Fibroblast of lung (primary cell): ENCODE measurements around the gene MAPK4. TPM values are rescaled to one million over a fixed set of nuclear protein-coding genes. Genes with fewer than 3 reads are reported as not detected.

ENCODE experiments used
- DNase-seq, 2 donors: peaks; one replicate each; pipeline versions ENCODE4 v3.0.0 to v3.0.0-alpha.2; 2010; ENCODE audit warnings: low read depth in 2 of 2
- H2AFZ ChIP-seq: 2 replicates; pipeline ENCODE4 v1.5.1; 2012; ENCODE audit warnings: low read length, control low read depth, inconsistent platforms
- H3K27ac ChIP-seq: 2 replicates; pipeline ENCODE4 v1.5.1; 2011; ENCODE audit warnings: low read length, control low read depth; ENCODE audit not compliant: insufficient read depth
- H3K27me3 ChIP-seq: 2 replicates; pipeline ENCODE4 v1.5.1; 2011; ENCODE audit warnings: mild to moderate bottlenecking, low read length; ENCODE audit not compliant: control insufficient read depth, insufficient read depth
- H3K36me3 ChIP-seq: 2 replicates; pipeline ENCODE4 v1.5.1; 2011; ENCODE audit warnings: low read length; ENCODE audit not compliant: control insufficient read depth, insufficient read depth
- H3K4me1 ChIP-seq: 2 replicates; pipeline ENCODE4 v1.5.1; 2011; ENCODE audit warnings: low read length; ENCODE audit not compliant: control insufficient read depth, insufficient read depth; ENCODE audit errors: extremely low read depth
- H3K4me2 ChIP-seq: 2 replicates; pipeline ENCODE4 v1.5.1; 2011; ENCODE audit warnings: low read length, control low read depth; ENCODE audit not compliant: insufficient read depth; ENCODE audit errors: extremely low read depth
- H3K4me3 ChIP-seq, 4 experiments: fragments of 200-600 bp in 1 of 4; sonication (generic) in 1 of 4; replicated peaks in 1 of 4; 2 replicates each; pipeline ENCODE4 v1.5.1; 2011 to 2016; ENCODE audit warnings: low read length in 4 of 4, low read depth in 3 of 4, mild to moderate bottlenecking in 3 of 4, control low read depth in 2 of 4, inconsistent platforms in 1 of 4, mixed read lengths in 1 of 4; ENCODE audit not compliant: insufficient read depth in 1 of 4; ENCODE audit errors: control extremely low read depth in 1 of 4
- H3K79me2 ChIP-seq: 2 replicates; pipeline ENCODE4 v1.5.1; 2012; ENCODE audit warnings: mild to moderate bottlenecking, low read length, inconsistent platforms; ENCODE audit not compliant: control insufficient read depth, insufficient read depth
- H3K9ac ChIP-seq: 2 replicates; pipeline ENCODE4 v1.5.1; 2011; ENCODE audit warnings: mild to moderate bottlenecking, low read length, control low read depth; ENCODE audit not compliant: insufficient read depth
- H3K9me3 ChIP-seq: 2 replicates; pipeline ENCODE4 v1.5.1; 2012; ENCODE audit warnings: low read depth, low read length; ENCODE audit not compliant: control insufficient read depth, insufficient read depth
- H4K20me1 ChIP-seq: 2 replicates; pipeline ENCODE4 v1.5.1; 2011; ENCODE audit warnings: low read length; ENCODE audit not compliant: control insufficient read depth, insufficient read depth; ENCODE audit errors: extremely low read depth
- EZH2 ChIP-seq: IDR thresholded peaks from 2 replicates; pipeline ENCODE4 v1.5.1; 2012; ENCODE audit warnings: low read length, control low read depth, mild to moderate bottlenecking; ENCODE audit errors: missing control alignments
- polyA plus RNA-seq, 2 donors: library from polyadenylated mRNA; depleted of rRNA in 1 of 2; stranded (reverse) in 1 of 2; unstranded in 1 of 2; fragments of >200 nt; gene quantifications; 2 replicates each; pipeline ENCODE4 v1.2.1, GENCODE V29; 2011 to 2012; ENCODE audit warnings: missing spikeins in 1 of 2
- total RNA-seq: library from RNA; depleted of rRNA; stranded (reverse); fragments of >200 nt; gene quantifications from 2 replicates; pipeline ENCODE4 v1.2.1, GENCODE V29; 2014
- TF ChIP-seq, protein P1 (sequence below), 2 donors: IDR thresholded peaks in 1 of 2; conservative IDR thresholded peaks in 1 of 2; 1 replicate in 1 of 2; 2 replicates in 1 of 2; pipeline ENCODE4 v1.5.1; 2011 to 2012; ENCODE audit warnings: low read length in 2 of 2, control low read depth in 1 of 2, inconsistent platforms in 1 of 2, low read depth in 1 of 2, mild to moderate bottlenecking in 1 of 2

MAPK4 gene
- total and polyA plus RNA-seq, 2 donors (not counting 1 experiment from before 2014, with no cell fraction given) = not detected

DNA sequence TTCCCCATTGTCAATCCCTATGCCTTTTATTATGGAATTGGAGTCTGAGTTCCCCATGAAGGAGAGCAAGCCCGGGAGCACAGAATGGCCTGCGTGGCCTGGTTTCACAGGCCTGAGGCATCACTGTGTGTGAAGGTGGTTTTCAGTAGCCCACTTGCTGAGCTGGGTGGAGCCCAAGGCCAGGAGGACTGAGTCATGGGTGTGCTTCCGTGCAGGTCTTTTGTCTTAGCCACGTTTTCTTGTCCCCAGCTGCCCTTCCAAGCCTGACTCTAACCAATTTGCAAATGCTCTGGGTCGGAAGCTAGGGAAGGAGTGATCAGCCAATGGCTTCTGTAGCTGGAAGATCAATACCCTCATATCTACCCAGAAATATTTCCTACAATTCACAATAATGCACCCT, 119.2 kb downstream of the MAPK4 start:
- H2AFZ ChIP-seq = no peak overlapping the region
- H3K36me3 ChIP-seq = no peaks in the 10 kb centered on the region
- no peaks in the 10 kb centered on the region for H3K9me3 ChIP-seq
- H3K9ac ChIP-seq = no peak overlapping the region
- DNase-seq = no peak
- no peaks in the 10 kb centered on the region for H3K27me3 ChIP-seq
- H3K4me1 ChIP-seq = no peaks in the 10 kb centered on the region
- no peaks in the 10 kb centered on the region for H4K20me1 ChIP-seq
- H3K4me2 ChIP-seq = no peak overlapping the region
- no peak for TF ChIP-seq EZH2
- TF ChIP-seq, protein P1, sequence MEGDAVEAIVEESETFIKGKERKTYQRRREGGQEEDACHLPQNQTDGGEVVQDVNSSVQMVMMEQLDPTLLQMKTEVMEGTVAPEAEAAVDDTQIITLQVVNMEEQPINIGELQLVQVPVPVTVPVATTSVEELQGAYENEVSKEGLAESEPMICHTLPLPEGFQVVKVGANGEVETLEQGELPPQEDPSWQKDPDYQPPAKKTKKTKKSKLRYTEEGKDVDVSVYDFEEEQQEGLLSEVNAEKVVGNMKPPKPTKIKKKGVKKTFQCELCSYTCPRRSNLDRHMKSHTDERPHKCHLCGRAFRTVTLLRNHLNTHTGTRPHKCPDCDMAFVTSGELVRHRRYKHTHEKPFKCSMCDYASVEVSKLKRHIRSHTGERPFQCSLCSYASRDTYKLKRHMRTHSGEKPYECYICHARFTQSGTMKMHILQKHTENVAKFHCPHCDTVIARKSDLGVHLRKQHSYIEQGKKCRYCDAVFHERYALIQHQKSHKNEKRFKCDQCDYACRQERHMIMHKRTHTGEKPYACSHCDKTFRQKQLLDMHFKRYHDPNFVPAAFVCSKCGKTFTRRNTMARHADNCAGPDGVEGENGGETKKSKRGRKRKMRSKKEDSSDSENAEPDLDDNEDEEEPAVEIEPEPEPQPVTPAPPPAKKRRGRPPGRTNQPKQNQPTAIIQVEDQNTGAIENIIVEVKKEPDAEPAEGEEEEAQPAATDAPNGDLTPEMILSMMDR (conservative IDR thresholded peaks at IDR 0.05 in 1 of 2, IDR thresholded peaks at IDR 0.05 in 1 of 2; ENCODE audit: low read depth in 1 of 2, low read length in 2 of 2) = no peak
- no peak overlapping the region for H3K27ac ChIP-seq
- no peak overlapping the region for H3K4me3 ChIP-seq
- no peaks in the 10 kb centered on the region for H3K79me2 ChIP-seq

DNA sequence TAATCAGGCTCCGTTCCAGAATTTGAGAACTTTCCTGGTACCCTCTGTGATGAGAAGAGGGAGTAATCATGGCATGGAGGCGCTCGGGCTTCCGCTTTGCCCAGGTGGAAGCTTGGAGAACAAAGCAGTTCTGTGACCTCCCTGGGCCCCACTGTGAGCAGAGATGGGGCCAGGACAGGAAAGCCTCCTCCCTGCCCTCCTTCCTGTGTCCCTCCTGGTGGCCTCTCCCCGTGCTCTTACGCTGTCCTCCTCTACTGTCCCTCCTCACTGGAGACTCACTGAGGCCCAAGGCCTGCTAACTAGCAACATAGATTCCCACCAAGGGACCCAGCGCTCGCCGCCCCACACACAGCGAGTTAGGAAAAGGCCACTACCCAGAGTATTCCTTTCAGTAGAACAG, 119.8 kb downstream of the MAPK4 start:
- Histone ChIP-seq H3K79me2 (no peaks in the 10 kb centered on the region), H3K27ac (no peak overlapping the region), H4K20me1 (no peaks in the 10 kb centered on the region), H3K9me3 (no peaks in the 10 kb centered on the region), H3K4me2 (no peak overlapping the region), H3K9ac (no peak overlapping the region), H3K27me3 (no peaks in the 10 kb centered on the region), H3K4me1 (no peaks in the 10 kb centered on the region), H2AFZ (no peak overlapping the region), H3K36me3 (no peaks in the 10 kb centered on the region), H3K4me3 (no peak overlapping the region)
- DNase-seq = no peak
- no peak for TF ChIP-seq EZH2
- TF ChIP-seq, protein P1 (conservative IDR thresholded peaks at IDR 0.05 in 1 of 2, IDR thresholded peaks at IDR 0.05 in 1 of 2; ENCODE audit: low read depth in 1 of 2, low read length in 2 of 2) = no peak

DNA sequence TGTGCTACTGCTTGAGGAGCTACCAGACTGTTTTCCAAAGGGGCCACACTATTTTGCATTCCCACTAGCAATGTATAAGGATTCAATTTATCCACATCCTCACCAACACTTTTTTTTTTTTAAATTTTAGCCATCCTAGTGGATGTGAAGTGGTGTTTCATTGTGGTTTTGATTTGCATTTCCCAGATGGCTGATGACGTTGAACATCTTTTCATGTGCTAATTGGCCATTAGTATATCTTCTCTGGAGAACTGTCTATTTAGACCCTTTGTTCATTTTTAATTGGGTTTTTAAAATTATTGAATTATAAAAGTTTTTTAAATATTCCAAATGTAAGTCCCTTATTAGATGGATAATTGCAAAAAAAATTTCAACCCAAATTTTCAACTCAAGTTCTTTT, 121.1 kb downstream of the MAPK4 start:
- Histone ChIP-seq H3K36me3 (no peaks in the 10 kb centered on the region), H3K9me3 (no peaks in the 10 kb centered on the region), H2AFZ (no peak overlapping the region), H3K27me3 (no peaks in the 10 kb centered on the region), H4K20me1 (no peaks in the 10 kb centered on the region), H3K4me2 (no peak overlapping the region), H3K27ac (no peak overlapping the region), H3K79me2 (no peaks in the 10 kb centered on the region), H3K4me1 (no peaks in the 10 kb centered on the region), H3K9ac (no peak overlapping the region), H3K4me3 (no peak overlapping the region)
- TF ChIP-seq EZH2 = no peak
- TF ChIP-seq, protein P1 (conservative IDR thresholded peaks at IDR 0.05 in 1 of 2, IDR thresholded peaks at IDR 0.05 in 1 of 2; ENCODE audit: low read depth in 1 of 2, low read length in 2 of 2) = no peak
- no peak for DNase-seq
